ENCODE data around the gene CDC6.

DNA sequence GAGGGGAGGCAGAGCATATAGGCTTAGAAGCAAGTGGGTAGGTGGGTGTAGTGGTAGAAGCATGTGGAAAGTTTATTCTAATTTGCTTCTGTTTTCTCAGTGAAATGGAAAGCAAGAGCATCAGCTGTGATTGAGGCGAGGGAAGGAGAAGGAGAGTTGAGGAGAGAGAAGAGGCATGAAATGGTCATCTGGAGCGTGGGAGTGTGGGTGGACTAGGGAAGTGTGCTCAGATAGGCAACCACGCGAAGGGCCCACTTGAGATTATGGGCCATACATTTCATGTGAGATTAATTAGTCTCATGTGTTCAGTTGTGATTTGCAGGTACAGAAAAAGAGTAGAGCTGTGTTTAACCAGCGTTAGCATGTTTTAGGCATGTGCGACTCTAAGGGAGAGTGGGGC lies 20.8 kb upstream of the CDC6 start:
- TF ChIP-seq TAF1 (IDR thresholded peaks at IDR 0.05; ENCODE audit: borderline replicate concordance, low read depth, low read length) = no peak
- no peak for TF ChIP-seq POLR2A (IDR thresholded peaks at IDR 0.05; ENCODE audit: low read depth, low read length)
- TF ChIP-seq POLR2AphosphoS5 (IDR thresholded peaks at IDR 0.05; ENCODE audit: low read depth, low read length) = no peak
